GM23338 (cell line): ENCODE results near the gene CALY.

ENCODE experiments used
- CREB1 ChIP-seq: fragments of 250-450 bp; sonication (Bioruptor Pico); IDR thresholded peaks from 2 replicates; pipeline ENCODE4 v1.5.0; 2020; ENCODE audit warnings: low read depth, mild to moderate bottlenecking, moderate library complexity
- CTCF ChIP-seq, 2 experiments: fragments of 200-600 bp in 1 of 2; sonication (generic) in 1 of 2; conservative IDR thresholded peaks; 2 replicates each; pipeline versions ENCODE4 v1.5.1 to v1.6.1; 2016 to 2017; ENCODE audit warnings: antibody characterized with exemption in 2 of 2, low read depth in 2 of 2, mild to moderate bottlenecking in 2 of 2, moderate library complexity in 1 of 2
- EZH2phosphoT487 ChIP-seq: fragments of 200-600 bp; sonication (generic); IDR thresholded peaks from one replicate; pipeline ENCODE4 v1.8.1; 2018; ENCODE audit warnings: antibody characterized with exemption; ENCODE audit not compliant: unreplicated experiment
- REST ChIP-seq: IDR thresholded peaks from one replicate; pipeline ENCODE4 v1.6.1; 2018; ENCODE audit warnings: antibody characterized with exemption; ENCODE audit not compliant: unreplicated experiment
- ZNF331 ChIP-seq: fragments of 250-450 bp; sonication (Bioruptor Pico); IDR thresholded peaks from 2 replicates; pipeline ENCODE4 v1.5.0; 2020; ENCODE audit warnings: low read depth, mild to moderate bottlenecking, moderate library complexity

GRCh38 chr10:133314911-133315310, 21.8 kb downstream of the CALY start:
- TF ChIP-seq CTCF (conservative IDR thresholded peaks at IDR 0.05; ENCODE audit: low read depth in 2 of 2): no peak
- TF ChIP-seq EZH2phosphoT487: no peak
- TF ChIP-seq CREB1 (CRISPR knock-in tag): no peak
- no peak for TF ChIP-seq ZNF331 (CRISPR knock-in tag)
- TF ChIP-seq REST: no peak
